BE2C (cell line): ENCODE data around the gene SMYD2.

Experiments
- DNase-seq: peaks from one replicate; pipeline ENCODE4 v3.0.0-alpha.2; 2020
- H3K27me3 ChIP-seq: fragments of 250-450 bp; sonication (Bioruptor Pico); 2 replicates; pipeline ENCODE4 v1.5.1; 2020; ENCODE audit warnings: mild to moderate bottlenecking
- H3K36me3 ChIP-seq: fragments of 250-450 bp; sonication (Bioruptor Pico); 2 replicates; pipeline ENCODE4 v1.5.1; 2020; ENCODE audit warnings: mild to moderate bottlenecking
- H3K4me1 ChIP-seq: fragments of 250-450 bp; sonication (Bioruptor Pico); 2 replicates; pipeline ENCODE4 v1.5.1; 2020
- H3K4me3 ChIP-seq: 2 replicates; pipeline ENCODE4 v1.5.1; 2011; ENCODE audit warnings: low read depth, low read length
- H3K9me3 ChIP-seq: fragments of 250-450 bp; sonication (Bioruptor Pico); 2 replicates; pipeline ENCODE4 v1.5.1; 2020
- CTCF ChIP-seq: IDR thresholded peaks from 2 replicates; pipeline ENCODE4 v1.5.1; 2012; ENCODE audit warnings: mild to moderate bottlenecking, low read depth, low read length

SMYD2 gene

GRCh38 chr1:214310777-214311690 is 30.1 kb downstream of the SMYD2 start:
- no peak for DNase-seq
- TF ChIP-seq CTCF = no peak
- Histone ChIP-seq H3K27me3 (no peaks in the 10 kb centered on the region), H3K9me3 (no peaks in the 10 kb centered on the region), H3K4me1 (no peaks in the 10 kb centered on the region), H3K4me3 (no peak overlapping the region), H3K36me3 (no peaks in the 10 kb centered on the region)

DNA sequence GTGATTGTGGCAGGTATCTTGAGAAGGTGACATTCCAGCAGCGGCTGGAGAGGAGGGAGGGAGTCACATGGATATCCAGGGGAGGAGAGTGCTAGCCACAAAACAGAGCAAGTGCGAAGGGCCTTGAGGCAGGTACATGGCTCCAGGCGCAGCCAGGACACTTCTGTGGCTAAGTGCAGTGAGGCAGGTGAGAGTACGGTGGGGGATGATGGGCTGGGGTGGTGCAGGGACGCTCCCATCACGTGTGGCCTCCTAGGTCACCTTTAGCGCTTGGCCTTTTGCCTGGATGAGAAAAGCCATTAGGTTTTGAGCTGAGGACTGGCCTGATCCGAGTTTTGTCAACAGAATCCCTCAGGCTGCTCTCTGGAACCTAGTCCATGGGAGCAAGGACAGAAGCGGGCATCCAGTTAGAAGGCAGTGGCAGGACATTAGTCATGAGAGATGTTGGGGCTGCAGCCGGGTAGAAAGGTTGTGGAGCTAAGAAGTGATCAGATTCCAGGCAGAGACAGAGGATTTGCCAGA is 31.6 kb downstream of the SMYD2 start:
- TF ChIP-seq CTCF = no peak
- Histone ChIP-seq H3K4me1 (no peaks in the 10 kb centered on the region), H3K9me3 (no peaks in the 10 kb centered on the region), H3K27me3 (no peaks in the 10 kb centered on the region), H3K4me3 (no peak overlapping the region), H3K36me3 (no peaks in the 10 kb centered on the region)
- DNase-seq = no peak

DNA sequence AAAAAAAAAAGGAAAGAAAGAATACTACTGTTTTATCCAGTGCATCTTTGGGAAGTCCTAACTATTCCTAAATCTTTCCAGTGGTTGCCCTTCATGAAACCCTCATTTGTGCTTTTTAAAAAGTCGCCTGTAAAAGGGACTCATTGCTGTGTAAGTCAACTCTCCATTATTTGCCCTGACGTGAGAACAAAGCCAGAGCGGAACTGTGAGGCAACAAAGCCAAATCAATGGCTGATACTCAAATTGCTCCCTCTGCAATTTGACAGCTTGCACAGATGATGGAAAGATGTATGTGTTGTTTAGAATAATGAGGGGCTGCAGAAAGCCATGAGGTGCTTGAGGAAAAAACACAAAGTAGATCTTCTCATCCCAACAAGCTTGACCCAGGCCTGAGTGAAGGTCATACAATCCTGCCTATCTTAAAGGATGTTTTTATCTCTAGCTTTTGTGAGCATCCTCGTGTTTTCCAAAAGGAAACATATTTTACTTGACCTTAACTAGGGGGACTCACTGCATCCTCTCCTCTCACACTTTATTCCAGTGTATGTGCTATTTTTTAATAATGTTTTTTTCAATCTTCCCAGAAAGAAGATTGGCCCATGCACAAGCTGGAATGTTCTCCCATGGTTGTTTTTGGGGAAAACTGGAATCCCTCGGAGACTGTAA is 33.4 kb downstream of the SMYD2 start:
- no peak for DNase-seq

DNA sequence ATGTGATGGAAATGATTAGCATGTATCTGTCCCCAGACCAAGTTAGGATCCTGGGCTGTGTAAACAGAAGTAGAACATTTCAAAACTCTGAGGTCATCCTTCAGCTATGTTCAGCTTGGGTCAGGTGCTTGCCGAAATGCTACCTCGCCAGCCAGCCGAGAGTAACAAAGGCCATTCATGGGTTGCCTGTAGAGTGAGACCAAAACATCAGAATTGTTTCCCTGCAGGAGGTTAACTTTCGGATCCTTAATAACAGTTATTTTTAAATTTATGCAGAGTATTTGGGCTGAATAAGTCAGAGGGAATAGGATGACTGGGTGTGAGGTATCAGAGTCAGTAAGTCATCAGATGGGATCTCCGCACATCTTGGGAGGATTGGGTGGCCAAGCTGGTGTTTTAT is 35.6 kb downstream of the SMYD2 start:
- Histone ChIP-seq H3K4me3 (no peak overlapping the region), H3K9me3 (no peaks in the 10 kb centered on the region), H3K27me3 (no peaks in the 10 kb centered on the region), H3K36me3 (peaks cover 11% of the 10 kb centered on the region), H3K4me1 (no peaks in the 10 kb centered on the region)
- no peak for TF ChIP-seq CTCF
- DNase-seq = no peak

More for the DNA sequence above, 33.4 kb downstream of the SMYD2 start:
- Histone ChIP-seq H3K9me3 (no peaks in the 10 kb centered on the region), H3K36me3 (peaks cover under 1% of the 10 kb centered on the region), H3K27me3 (no peaks in the 10 kb centered on the region), H3K4me1 (no peaks in the 10 kb centered on the region), H3K4me3 (no peak overlapping the region)
- no peak for TF ChIP-seq CTCF

DNA sequence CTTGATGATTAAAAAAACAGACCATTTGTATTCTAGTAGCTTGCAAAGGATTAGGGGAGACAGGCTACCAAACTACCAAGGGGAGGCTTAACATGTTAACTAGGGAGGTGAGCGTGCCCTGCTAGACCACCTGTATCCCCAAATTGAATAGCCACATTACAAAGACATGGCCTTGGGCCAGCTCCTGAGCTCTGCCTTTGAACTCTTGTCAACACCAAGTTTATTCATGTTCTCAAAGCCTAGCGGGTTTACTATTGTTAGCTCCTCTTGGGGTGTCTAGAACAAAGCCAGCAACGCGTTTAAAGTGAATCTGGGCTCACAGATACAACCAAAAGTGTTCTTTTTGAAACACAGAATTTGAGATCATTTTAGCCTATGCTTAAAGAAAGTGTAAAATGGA is 36.3 kb downstream of the SMYD2 start:
- no peak for DNase-seq
- TF ChIP-seq CTCF = no peak
- no peaks in the 10 kb centered on the region for H3K27me3 ChIP-seq
- H3K9me3 ChIP-seq = no peaks in the 10 kb centered on the region
- H3K4me3 ChIP-seq = no peak overlapping the region
- no peaks in the 10 kb centered on the region for H3K4me1 ChIP-seq
- H3K36me3 ChIP-seq = peaks cover 11% of the 10 kb centered on the region
